K562 (cell line): ENCODE data around the gene GPC3. TPM values are rescaled to one million over a fixed set of nuclear protein-coding genes. Genes with fewer than 3 reads are reported as not detected.

Experiments
- ATAC-seq: fragments of 200-7000 bp; cut with Tn5 transposase; 3 replicates; pipeline ENCODE4 v1.9.1; 2020; ENCODE audit warnings: moderate library complexity
- BruUV-seq: library from RNA; stranded (reverse); fragments of 400-500 nt; replicated peaks from 2 replicates; lab custom pipeline; 2021; lab: Mats Ljungman, UMichigan
- CTCF ChIA-PET: fragments of 300-600 bp; formaldehyde crosslinking; extraction: SDS; loops from one replicate; lab custom pipeline; 2021; ENCODE audit warnings: low intra/inter-chr PET ratio; lab: Yijun Ruan, JAX
- POLR2A ChIA-PET: fragments of 300-600, 350-650 bp; sonication (Branson Sonifier 250); formaldehyde crosslinking; extraction: SDS; loops from one replicate; lab custom pipeline; 2021; ENCODE audit warnings: antibody characterized with exemption, inconsistent platforms; lab: Yijun Ruan, JAX
- DNase-seq, 4 experiments: peaks; one replicate each; pipeline versions ENCODE4 v3.0.0 to v3.0.0-alpha.2; 2011 to 2018; ENCODE audit warnings: low spot score in 3 of 4, mixed read lengths in 3 of 4; ENCODE audit errors: extremely low read depth in 1 of 4
- FAIRE-seq: peaks from 2 replicates; lab custom pipeline; 2011; peaks lifted over from hg19 to GRCh38; lab: Jason Lieb, UNC
- H2AFZ ChIP-seq: 2 replicates; pipeline ENCODE4 v1.6.0; 2011; ENCODE audit warnings: low read depth, low read length, control low read depth, inconsistent platforms
- H3K27ac ChIP-seq: fragments of 200-600 bp; 3 replicates; pipeline ENCODE4 v1.8.0; 2011; ENCODE audit warnings: low read depth, mild to moderate bottlenecking, control low read depth, inconsistent platforms, low read length, moderate library complexity, mixed read lengths; ENCODE audit errors: extremely low read depth
- H3K27me3 ChIP-seq, 2 experiments: fragments of 300-600 bp in 1 of 2; 2 replicates in 1 of 2; 3 replicates in 1 of 2; pipeline versions ENCODE4 v1.6.0 to v1.8.0; 2011; ENCODE audit warnings: inconsistent platforms in 2 of 2, low read length in 2 of 2, mild to moderate bottlenecking in 1 of 2, mixed read lengths in 1 of 2, moderate library complexity in 1 of 2; ENCODE audit not compliant: control insufficient read depth in 2 of 2, insufficient read depth in 2 of 2
- H3K36me3 ChIP-seq: fragments of 300-600 bp; 3 replicates; pipeline ENCODE4 v1.8.0; 2011; ENCODE audit warnings: mild to moderate bottlenecking, low read length, inconsistent platforms; ENCODE audit not compliant: control insufficient read depth, insufficient read depth
- H3K4me1 ChIP-seq, 2 experiments: fragments of 200-600 bp in 1 of 2; replicated peaks in 1 of 2; 2 replicates in 1 of 2; 3 replicates in 1 of 2; pipeline versions ENCODE4 v1.5.1 to v1.8.0; 2011; ENCODE audit warnings: inconsistent platforms in 2 of 2, low read length in 2 of 2, mild to moderate bottlenecking in 1 of 2, mixed read lengths in 1 of 2, moderate library complexity in 1 of 2; ENCODE audit not compliant: control insufficient read depth in 2 of 2, insufficient read depth in 2 of 2
- H3K4me2 ChIP-seq: 2 replicates; pipeline ENCODE4 v1.6.1; 2011; ENCODE audit warnings: low read length, control low read depth, inconsistent platforms, mixed read lengths; ENCODE audit not compliant: insufficient read depth
- H3K4me3 ChIP-seq: fragments of 200-600 bp; sonication (generic), shearing (Covaris generic); 2 replicates; pipeline ENCODE4 v1.5.1; 2016; ENCODE audit warnings: control low read depth, inconsistent platforms
- H3K79me2 ChIP-seq: fragments of 200-600 bp; 3 replicates; pipeline ENCODE4 v1.8.0; 2011; ENCODE audit warnings: low read length, inconsistent platforms; ENCODE audit not compliant: control insufficient read depth, insufficient read depth
- H3K9ac ChIP-seq, 2 experiments: 2 replicates each; pipeline versions ENCODE4 v1.6.0 to v1.6.1; 2011; ENCODE audit warnings: low read depth in 2 of 2, low read length in 2 of 2, control low read depth in 1 of 2, inconsistent platforms in 1 of 2, mild to moderate bottlenecking in 1 of 2, mixed read lengths in 1 of 2; ENCODE audit not compliant: insufficient read depth in 1 of 2
- H3K9me1 ChIP-seq: one replicate; pipeline ENCODE4 v1.6.0; 2011; ENCODE audit warnings: inconsistent platforms, mild to moderate bottlenecking, low read length, moderate library complexity; ENCODE audit not compliant: control insufficient read depth, insufficient read depth
- H3K9me3 ChIP-seq: replicated peaks from 2 replicates; pipeline ENCODE4 v1.5.1; 2011; ENCODE audit warnings: low read depth, low read length, inconsistent platforms; ENCODE audit not compliant: control insufficient read depth, insufficient read depth
- H4K20me1 ChIP-seq: replicated peaks from 2 replicates; pipeline ENCODE4 v1.6.1; 2011; ENCODE audit warnings: low read length, inconsistent platforms, mixed read lengths; ENCODE audit not compliant: control insufficient read depth, insufficient read depth
- NFIX ChIP-seq: fragments of 250-450 bp; sonication (Bioruptor Pico); IDR thresholded peaks from 2 replicates; pipeline ENCODE4 v1.4.0; 2020; ENCODE audit warnings: low read depth, mild to moderate bottlenecking, moderate library complexity
- NR2C2 ChIP-seq, 2 experiments: fragments of 200-800 bp in 1 of 2; sonication (Bioruptor generic) in 1 of 2; sonication (generic) in 1 of 2; formaldehyde crosslinking in 1 of 2; IDR thresholded peaks; 2 replicates each; pipeline versions ENCODE4 v1.6.1 to v1.8.0; 2016 to 2022; ENCODE audit warnings: mild to moderate bottlenecking in 1 of 2, missing compliant biosample characterization in 1 of 2, missing genetic modification characterization in 1 of 2, missing genetic modification reagents in 1 of 2
- TCF7L2 ChIP-seq: fragments of 150-350 bp; IDR thresholded peaks from 2 replicates; pipeline ENCODE4 v1.6.1; 2016; ENCODE audit warnings: low read depth, mild to moderate bottlenecking, low read length, moderate library complexity
- WGBS: fragments of 100-300 bp; shearing (Covaris generic); methylation state at CpG from one replicate; pipeline ENCODE4 v1.1.6; 2016; ENCODE audit warnings: low coverage, mixed read lengths; ENCODE audit not compliant: insufficient coverage; ENCODE audit errors: missing lambda C conversion rate; 5-methylcytosine and 5-hydroxymethylcytosine counted together
- in situ Hi-C: fragments of 300-500 bp; cut with MboI; formaldehyde crosslinking; loops from 4 replicates; pipeline ENCODE4 v1.15.0; 2018; ENCODE audit warnings: inconsistent platforms, mixed read lengths
- intact Hi-C: fragments of 100-400 bp; cut with micrococcal nuclease; formaldehyde crosslinking; loops from 2 replicates; pipeline ENCODE4 v1.14.2; 2022
- polyA plus RNA-seq, 8 experiments: library from polyadenylated mRNA; depleted of rRNA in 4 of 8; stranded (reverse) in 5 of 8; unstranded in 3 of 8; fragments of >200 nt; fragmentation: Nextera tagmentation in 2 of 8; fragmentation: Illumina TruSeq in 1 of 8; extraction: Ambion mirVana in 2 of 8; extraction: Trizol in 1 of 8; gene quantifications; 2 replicates each; pipeline versions ENCODE4 v1.2.1 to v1.2.3, GENCODE V29; 2011 to 2014; ENCODE audit warnings: inconsistent platforms in 1 of 8, missing spikeins in 1 of 8
- total RNA-seq, 7 experiments: library from RNA; depleted of rRNA in 6 of 7; stranded (reverse); fragments of >200 nt in 6 of 7; fragmentation: Illumina TruSeq in 2 of 7; extraction: Trizol in 2 of 7; gene quantifications; 2 replicates each; pipeline versions ENCODE4 v1.2.1 to v1.2.3, GENCODE V29; 2011 to 2021; ENCODE audit warnings: low replicate concordance in 1 of 7
- TF ChIP-seq, protein P1 (sequence below): IDR thresholded peaks from 3 replicates; pipeline ENCODE4 v1.6.1; 2011; ENCODE audit warnings: borderline replicate concordance, mild to moderate bottlenecking, moderate library complexity; ENCODE audit not compliant: insufficient read length; ENCODE audit errors: extremely low read depth

Gene GPC3
- total and polyA plus RNA-seq, 9 of the 15 experiments (the other 6 are each of a cell fraction or from before 2014, with no cell fraction given), result 0.42 TPM; not detected in 8

DNA sequence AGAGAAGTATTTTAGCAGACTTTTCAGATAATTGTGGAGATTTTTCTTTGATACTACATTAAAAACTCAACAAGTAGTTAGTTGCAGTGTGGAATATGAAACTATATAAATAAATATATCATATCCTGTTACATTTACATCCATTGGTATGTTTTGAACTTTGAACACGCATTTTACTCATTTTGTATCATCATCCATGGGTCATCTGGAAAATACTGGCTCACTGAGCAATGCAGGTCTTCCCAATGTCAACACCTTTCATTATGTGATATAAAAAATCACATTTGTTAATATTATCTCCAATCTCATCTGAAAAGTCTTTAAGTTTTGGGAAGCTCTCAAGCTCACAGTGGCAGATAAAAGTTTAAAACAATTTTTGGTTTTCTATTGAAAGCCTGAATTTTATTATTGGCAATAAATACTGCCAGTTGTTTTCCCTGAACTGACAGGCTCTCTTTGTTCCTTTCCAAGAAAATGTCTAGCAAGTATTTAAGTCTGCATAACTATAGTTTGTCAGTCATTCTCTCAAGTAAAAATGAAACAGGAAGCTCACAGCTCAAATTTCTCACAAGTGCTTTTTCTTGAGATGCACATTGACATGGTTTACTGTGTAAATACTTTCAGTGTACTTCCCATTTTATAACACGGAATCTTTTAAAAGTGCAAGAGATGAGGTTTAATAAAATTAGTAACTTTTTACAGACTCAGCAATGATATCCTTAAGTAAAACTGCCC is 386.6 kb downstream of the GPC3 start (continued):
- TF ChIP-seq, protein P1, sequence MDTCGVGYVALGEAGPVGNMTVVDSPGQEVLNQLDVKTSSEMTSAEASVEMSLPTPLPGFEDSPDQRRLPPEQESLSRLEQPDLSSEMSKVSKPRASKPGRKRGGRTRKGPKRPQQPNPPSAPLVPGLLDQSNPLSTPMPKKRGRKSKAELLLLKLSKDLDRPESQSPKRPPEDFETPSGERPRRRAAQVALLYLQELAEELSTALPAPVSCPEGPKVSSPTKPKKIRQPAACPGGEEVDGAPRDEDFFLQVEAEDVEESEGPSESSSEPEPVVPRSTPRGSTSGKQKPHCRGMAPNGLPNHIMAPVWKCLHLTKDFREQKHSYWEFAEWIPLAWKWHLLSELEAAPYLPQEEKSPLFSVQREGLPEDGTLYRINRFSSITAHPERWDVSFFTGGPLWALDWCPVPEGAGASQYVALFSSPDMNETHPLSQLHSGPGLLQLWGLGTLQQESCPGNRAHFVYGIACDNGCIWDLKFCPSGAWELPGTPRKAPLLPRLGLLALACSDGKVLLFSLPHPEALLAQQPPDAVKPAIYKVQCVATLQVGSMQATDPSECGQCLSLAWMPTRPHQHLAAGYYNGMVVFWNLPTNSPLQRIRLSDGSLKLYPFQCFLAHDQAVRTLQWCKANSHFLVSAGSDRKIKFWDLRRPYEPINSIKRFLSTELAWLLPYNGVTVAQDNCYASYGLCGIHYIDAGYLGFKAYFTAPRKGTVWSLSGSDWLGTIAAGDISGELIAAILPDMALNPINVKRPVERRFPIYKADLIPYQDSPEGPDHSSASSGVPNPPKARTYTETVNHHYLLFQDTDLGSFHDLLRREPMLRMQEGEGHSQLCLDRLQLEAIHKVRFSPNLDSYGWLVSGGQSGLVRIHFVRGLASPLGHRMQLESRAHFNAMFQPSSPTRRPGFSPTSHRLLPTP, result no peak

DNA sequence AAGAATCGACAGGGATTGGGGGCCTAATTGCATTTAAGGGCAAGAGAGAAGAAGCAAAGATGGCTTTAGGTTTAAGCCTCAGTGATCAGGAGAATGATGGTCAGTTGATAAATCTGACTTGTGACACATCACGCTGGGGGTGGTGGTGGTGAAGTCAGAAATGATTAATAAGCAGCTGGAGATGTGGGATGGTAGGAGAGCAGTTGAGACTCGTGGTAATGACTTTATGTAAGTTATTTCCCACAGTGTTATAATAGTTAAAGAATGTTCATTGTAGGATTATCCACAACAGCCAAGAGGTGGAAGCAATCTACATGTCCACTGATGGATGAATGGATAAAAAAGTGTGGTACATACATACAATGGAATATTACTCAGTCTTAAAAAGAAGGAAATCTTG is 391.2 kb downstream of the GPC3 start:
- Histone ChIP-seq H3K9me1 (no peaks in the 10 kb centered on the region), H3K27me3 (no peaks in the 10 kb centered on the region), H3K9me3 (no peaks in the 10 kb centered on the region), H3K4me2 (no peak overlapping the region), H3K27ac (no peak overlapping the region)
- ATAC-seq (no peak), FAIRE-seq (no peak)
- CTCF ChIA-PET, result no interaction called here
- intact Hi-C loops, result no loop called here
- 0% methylated on average over 3 of the region's 3 CpGs for WGBS
- TF ChIP-seq NFIX (CRISPR knock-in tag) (no peak), NR2C2 (CRISPR knock-in tag; IDR thresholded peaks at IDR 0.05) (no peak), NR2C2 (tag; IDR thresholded peaks at IDR 0.05) (no peak), TCF7L2 (no peak)
- TF ChIP-seq, all 486 proteins: peak for 0
- POLR2A ChIA-PET, result no interaction called here
- Histone ChIP-seq H3K9ac (no peak overlapping the region), H3K79me2 (no peaks in the 10 kb centered on the region), H3K36me3 (no peaks in the 10 kb centered on the region), H3K4me1 (no peaks in the 10 kb centered on the region), H4K20me1 (no peaks in the 10 kb centered on the region), H3K4me3 (no peak overlapping the region), H2AFZ (no peak overlapping the region)
- in situ Hi-C loops, result no loop called here
- no TSS peak for BruUV-seq
- DNase-seq, result no peak
